H9 (cell line): ENCODE results near the gene SLC1A6. TPM values are rescaled to one million over a fixed set of nuclear protein-coding genes. Genes with fewer than 3 reads are reported as not detected.

Experiments used
- DNase-seq: peaks from one replicate; pipeline ENCODE4 v3.0.0-alpha.2; 2017
- H2AFZ ChIP-seq: one replicate; pipeline ENCODE4 v1.6.1; 2013; ENCODE audit warnings: mild to moderate bottlenecking, low read length, control low read depth, moderate library complexity
- H2AK5ac ChIP-seq: 2 replicates; pipeline ENCODE4 v1.6.1; 2013; ENCODE audit warnings: low read length, control low read depth, mixed read lengths; ENCODE audit not compliant: insufficient read length
- H2BK120ac ChIP-seq: one replicate; pipeline ENCODE4 v1.6.1; 2013; ENCODE audit warnings: low read depth, mild to moderate bottlenecking, low read length, control low read depth, inconsistent platforms; ENCODE audit not compliant: poor library complexity, severe bottlenecking
- H2BK12ac ChIP-seq: 2 replicates; pipeline ENCODE4 v1.6.1; 2013; ENCODE audit warnings: low read length, control low read depth, mixed read lengths, low read depth; ENCODE audit not compliant: insufficient read length
- H2BK15ac ChIP-seq: 2 replicates; pipeline ENCODE4 v1.6.1; 2013; ENCODE audit warnings: low read depth, low read length, control low read depth
- H2BK20ac ChIP-seq: one replicate; pipeline ENCODE4 v1.6.1; 2013; ENCODE audit warnings: low read depth, mild to moderate bottlenecking, low read length, control low read depth, inconsistent platforms; ENCODE audit not compliant: poor library complexity, severe bottlenecking
- H2BK5ac ChIP-seq: 2 replicates; pipeline ENCODE4 v1.6.1; 2013; ENCODE audit warnings: low read length, control low read depth, mixed read lengths; ENCODE audit not compliant: insufficient read length
- H3K14ac ChIP-seq: 2 replicates; pipeline ENCODE4 v1.6.1; 2013; ENCODE audit warnings: low read length, control low read depth; ENCODE audit not compliant: insufficient read depth
- H3K18ac ChIP-seq: 2 replicates; pipeline ENCODE4 v1.6.1; 2013; ENCODE audit warnings: low read depth, mild to moderate bottlenecking, mixed read lengths, low read length, control low read depth; ENCODE audit not compliant: insufficient read length
- H3K23ac ChIP-seq: 2 replicates; pipeline ENCODE4 v1.6.1; 2013; ENCODE audit warnings: low read length, control low read depth, mixed read lengths, low read depth; ENCODE audit not compliant: insufficient read length
- H3K23me2 ChIP-seq: 2 replicates; pipeline ENCODE4 v1.6.1; 2013; ENCODE audit warnings: low read depth, mild to moderate bottlenecking, mixed read lengths, low read length, control low read depth; ENCODE audit not compliant: insufficient read length, poor library complexity, severe bottlenecking
- H3K27ac ChIP-seq: 2 replicates; pipeline ENCODE4 v1.5.1; 2013; ENCODE audit warnings: low read length, control low read depth, mixed read lengths, low read depth; ENCODE audit not compliant: insufficient read length
- H3K27me3 ChIP-seq: 2 replicates; pipeline ENCODE4 v1.6.1; 2013; ENCODE audit warnings: low read length, control low read depth, inconsistent platforms; ENCODE audit not compliant: insufficient read depth
- H3K4ac ChIP-seq: 2 replicates; pipeline ENCODE4 v1.6.1; 2013; ENCODE audit warnings: low read depth, mild to moderate bottlenecking, control low read depth, inconsistent platforms, low read length, moderate library complexity
- H3K4me1 ChIP-seq: 2 replicates; pipeline ENCODE4 v1.6.1; 2013; ENCODE audit warnings: low read length, control low read depth, inconsistent platforms; ENCODE audit not compliant: insufficient read depth
- H3K4me2 ChIP-seq: 2 replicates; pipeline ENCODE4 v1.6.1; 2013; ENCODE audit warnings: low read length, control low read depth, mixed read lengths; ENCODE audit not compliant: insufficient read length, insufficient read depth
- H3K56ac ChIP-seq: 2 replicates; pipeline ENCODE4 v1.6.1; 2013; ENCODE audit warnings: low read depth, mild to moderate bottlenecking, mixed read lengths, low read length, control low read depth; ENCODE audit not compliant: insufficient read length
- H3K79me1 ChIP-seq: 2 replicates; pipeline ENCODE4 v1.6.1; 2013; ENCODE audit warnings: low read depth, mild to moderate bottlenecking, moderate library complexity, low read length, control low read depth, inconsistent platforms; ENCODE audit not compliant: insufficient read depth, poor library complexity, severe bottlenecking
- H3K79me2 ChIP-seq: 2 replicates; pipeline ENCODE4 v1.6.1; 2013; ENCODE audit warnings: low read length, control low read depth, inconsistent platforms; ENCODE audit not compliant: insufficient read depth
- H3K9ac ChIP-seq: 2 replicates; pipeline ENCODE4 v1.6.1; 2013; ENCODE audit warnings: low read length, control low read depth, mixed read lengths; ENCODE audit not compliant: insufficient read length; ENCODE audit errors: extremely low read depth
- H3K9me3 ChIP-seq: one replicate; pipeline ENCODE4 v1.6.1; 2013; ENCODE audit warnings: low read depth, low read length, inconsistent platforms; ENCODE audit not compliant: control insufficient read depth
- H3T11ph ChIP-seq: one replicate; pipeline ENCODE4 v1.6.1; 2013; ENCODE audit warnings: mild to moderate bottlenecking, low read length, control low read depth, inconsistent platforms
- H4K20me1 ChIP-seq: one replicate; pipeline ENCODE4 v1.6.1; 2013; ENCODE audit not compliant: control insufficient read depth, insufficient read length, insufficient read depth
- H4K5ac ChIP-seq: 2 replicates; pipeline ENCODE4 v1.6.1; 2013; ENCODE audit warnings: low read depth, mild to moderate bottlenecking, mixed read lengths, low read length, control low read depth; ENCODE audit not compliant: insufficient read length
- H4K8ac ChIP-seq: replicated peaks from 2 replicates; pipeline ENCODE4 v1.6.1; 2013; ENCODE audit warnings: low read length, control low read depth, mixed read lengths, low read depth; ENCODE audit not compliant: insufficient read length
- H4K91ac ChIP-seq: 2 replicates; pipeline ENCODE4 v1.6.1; 2013; ENCODE audit warnings: low read depth, mild to moderate bottlenecking, moderate library complexity, mixed read lengths, low read length, control low read depth; ENCODE audit not compliant: insufficient read length
- H3K27ac Mint-ChIP-seq, 3 experiments: 2 replicates in 2 of 3; 3 replicates in 1 of 3; pipeline ENCODE4 v1.8.0; 2020 to 2021; ENCODE audit warnings: mixed read lengths in 3 of 3, mild to moderate bottlenecking in 1 of 3, moderate library complexity in 1 of 3
- H3K27me3 Mint-ChIP-seq: 2 replicates; pipeline ENCODE4 v1.8.0; 2021; ENCODE audit warnings: low read depth, mild to moderate bottlenecking, moderate library complexity, mixed read lengths
- H3K36me3 Mint-ChIP-seq, 3 experiments: 2 replicates in 2 of 3; 3 replicates in 1 of 3; pipeline ENCODE4 v1.8.0; 2020 to 2021; ENCODE audit warnings: low read depth in 3 of 3, mixed read lengths in 3 of 3; ENCODE audit not compliant: insufficient read depth in 1 of 3
- H3K4me1 Mint-ChIP-seq, 2 experiments: 2 replicates each; pipeline ENCODE4 v1.8.0; 2020; ENCODE audit warnings: mixed read lengths in 2 of 2
- H3K4me3 Mint-ChIP-seq, 2 experiments: 2 replicates in 1 of 2; 3 replicates in 1 of 2; pipeline ENCODE4 v1.8.0; 2020 to 2021; ENCODE audit warnings: mild to moderate bottlenecking in 2 of 2, mixed read lengths in 2 of 2, moderate library complexity in 1 of 2
- H3K9me3 Mint-ChIP-seq, 2 experiments: 2 replicates in 1 of 2; 3 replicates in 1 of 2; pipeline ENCODE4 v1.8.0; 2020; ENCODE audit warnings: mild to moderate bottlenecking in 2 of 2, mixed read lengths in 2 of 2, moderate library complexity in 1 of 2
- WGBS: extraction: QIAGEN DNeasy Blood & Tissue Kit; methylation state at CpG from one replicate; pipeline ENCODE4 v1.1.7; 2013; ENCODE audit warnings: missing lambda C conversion rate, low lambda C conversion rate, mixed read lengths; ENCODE audit not compliant: insufficient read length; ENCODE audit errors: extremely low coverage; 5-methylcytosine and 5-hydroxymethylcytosine counted together
- long read RNA-seq: library from polyadenylated mRNA; unstranded; transcript quantifications from one replicate; pipeline ENCODE4 v2.0.0, GENCODE V29; 2020
- total RNA-seq: library from RNA; stranded (reverse); gene quantifications from 2 replicates; pipeline ENCODE4 v1.2.1, GENCODE V29; 2021
- TF ChIP-seq, protein P1 (sequence below): fragments of 200-600 bp; sonication (generic); conservative IDR thresholded peaks from 3 replicates; pipeline ENCODE4 v1.8.0; 2021; ENCODE audit warnings: antibody characterized with exemption, mild to moderate bottlenecking

Gene SLC1A6
- total RNA-seq: 5.9 and 8.3 TPM in 2 replicates
- long read RNA-seq, partial matches to known transcripts: 2 of 2 reads
- long read RNA-seq, other reads (novel, unspliced or antisense): 0 of 2 reads

DNA sequence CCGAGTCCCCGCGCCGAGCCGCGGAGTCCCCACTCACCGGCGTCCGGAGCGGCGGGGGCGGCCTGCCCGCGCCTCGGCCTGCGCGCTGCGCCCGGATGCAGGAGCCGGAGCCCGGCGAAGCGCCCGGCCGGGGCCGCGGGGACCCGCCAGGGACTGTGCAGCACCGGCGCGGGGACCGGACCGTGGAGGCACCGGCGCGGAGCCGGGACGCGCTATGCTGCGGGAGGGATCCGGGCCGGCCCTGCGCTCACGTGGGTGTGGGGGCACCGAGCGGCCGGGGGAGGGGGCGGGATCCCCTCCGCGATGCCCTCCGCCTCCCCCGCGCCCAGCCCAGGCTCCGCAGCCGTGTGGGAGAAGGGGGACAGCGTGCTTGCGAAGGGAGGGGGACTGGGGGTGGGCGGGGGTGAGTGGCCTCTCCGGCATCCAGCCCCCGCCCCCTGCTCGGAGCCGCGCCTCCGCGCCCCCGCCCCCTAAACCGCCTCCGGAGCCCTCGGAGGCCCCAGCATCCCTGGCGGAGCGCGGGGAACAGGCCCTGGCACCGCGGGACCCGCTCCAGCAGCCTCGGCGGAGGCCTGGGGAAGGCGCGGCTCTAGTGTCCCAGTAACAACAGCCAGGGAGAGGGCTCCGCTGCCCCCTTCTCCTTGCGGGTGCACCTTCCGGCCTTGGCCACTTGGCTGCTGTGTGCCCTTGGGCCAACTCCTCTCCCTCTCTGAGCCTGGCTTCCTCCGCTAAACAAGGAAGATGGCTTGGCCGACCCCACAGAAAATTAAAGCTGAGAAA, at the start of gene SLC1A6:
Gene SLC1A6, minus strand, starts transcription at position 389 of the 780 bp plus-strand sequence. CDS start 6,954 bp downstream, outside the sequence.
- no peak within 1 kb of the TSS for H3T11ph ChIP-seq
- no peak within 1 kb of the TSS for H2BK12ac ChIP-seq
- TF ChIP-seq, protein P1, sequence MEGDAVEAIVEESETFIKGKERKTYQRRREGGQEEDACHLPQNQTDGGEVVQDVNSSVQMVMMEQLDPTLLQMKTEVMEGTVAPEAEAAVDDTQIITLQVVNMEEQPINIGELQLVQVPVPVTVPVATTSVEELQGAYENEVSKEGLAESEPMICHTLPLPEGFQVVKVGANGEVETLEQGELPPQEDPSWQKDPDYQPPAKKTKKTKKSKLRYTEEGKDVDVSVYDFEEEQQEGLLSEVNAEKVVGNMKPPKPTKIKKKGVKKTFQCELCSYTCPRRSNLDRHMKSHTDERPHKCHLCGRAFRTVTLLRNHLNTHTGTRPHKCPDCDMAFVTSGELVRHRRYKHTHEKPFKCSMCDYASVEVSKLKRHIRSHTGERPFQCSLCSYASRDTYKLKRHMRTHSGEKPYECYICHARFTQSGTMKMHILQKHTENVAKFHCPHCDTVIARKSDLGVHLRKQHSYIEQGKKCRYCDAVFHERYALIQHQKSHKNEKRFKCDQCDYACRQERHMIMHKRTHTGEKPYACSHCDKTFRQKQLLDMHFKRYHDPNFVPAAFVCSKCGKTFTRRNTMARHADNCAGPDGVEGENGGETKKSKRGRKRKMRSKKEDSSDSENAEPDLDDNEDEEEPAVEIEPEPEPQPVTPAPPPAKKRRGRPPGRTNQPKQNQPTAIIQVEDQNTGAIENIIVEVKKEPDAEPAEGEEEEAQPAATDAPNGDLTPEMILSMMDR: 0 out of 3 replicates have a peak, but pooled peaks have one; percentile 13
- Mint-ChIP-seq H3K27ac (peak within 1 kb of the TSS in 1 of 3 experiments; percentile 40; a peak in 1 of 7 replicates), H3K4me3 (peak within 1 kb of the TSS; percentile 78 to 93), H3K4me1 (peaks cover 0 to 16% of the 10 kb centered on the region in 2 experiments; a peak in 2 of 4 replicates), H3K27me3 (peaks cover 47% of the 10 kb centered on the region), H3K36me3 (no peaks in the 10 kb centered on the region; a peak in 2 of 7 replicates), H3K9me3 (no peaks in the 10 kb centered on the region)
- no peak within 1 kb of the TSS for H3K23ac ChIP-seq
- H3K4me2 ChIP-seq: peak within 1 kb of the TSS; percentile 72
- H3K9ac ChIP-seq: peak within 1 kb of the TSS; percentile 47
- H3K4ac ChIP-seq: no peak within 1 kb of the TSS
- H3K14ac ChIP-seq: no peak within 1 kb of the TSS; the same call in 1 of the 2 replicates
- H3K18ac ChIP-seq: peak within 1 kb of the TSS; percentile 5
- no peaks in the 10 kb centered on the region for H3K79me2 ChIP-seq
- H2AK5ac ChIP-seq: no peak within 1 kb of the TSS
- H2BK120ac ChIP-seq: no peak within 1 kb of the TSS
- H3K79me1 ChIP-seq: no peaks in the 10 kb centered on the region
- no peak within 1 kb of the TSS for H2BK5ac ChIP-seq
- no peak within 1 kb of the TSS for H4K5ac ChIP-seq
- no peak within 1 kb of the TSS for H4K8ac ChIP-seq
- no peaks in the 10 kb centered on the region for H3K4me1 ChIP-seq
- no CpG with 5 or more reads among the region's 84 CpGs for WGBS
- no peak within 1 kb of the TSS for H2BK15ac ChIP-seq
- no peaks in the 10 kb centered on the region for H3K23me2 ChIP-seq
- no peaks in the 10 kb centered on the region for H4K20me1 ChIP-seq
- H3K27me3 ChIP-seq: no peaks in the 10 kb centered on the region; the same call in 1 of the 2 replicates
- H2AFZ ChIP-seq: no peak within 1 kb of the TSS
- no peak within 1 kb of the TSS for H2BK20ac ChIP-seq
- H3K56ac ChIP-seq: no peak within 1 kb of the TSS
- DNase-seq: peak; percentile 79
- no peaks in the 10 kb centered on the region for H3K9me3 ChIP-seq
- no peak within 1 kb of the TSS for H4K91ac ChIP-seq
- H3K27ac ChIP-seq: no peak within 1 kb of the TSS
